ENCODE measurements around the gene IDH2. TPM values are rescaled to one million over a fixed set of nuclear protein-coding genes. Genes with fewer than 3 reads are reported as not detected.

Gene IDH2
- total and polyA plus RNA-seq, 2 of the 13 experiments (the other 11 are each of a cell fraction or from before 2014, with no cell fraction given): 121 to 145 TPM

DNA sequence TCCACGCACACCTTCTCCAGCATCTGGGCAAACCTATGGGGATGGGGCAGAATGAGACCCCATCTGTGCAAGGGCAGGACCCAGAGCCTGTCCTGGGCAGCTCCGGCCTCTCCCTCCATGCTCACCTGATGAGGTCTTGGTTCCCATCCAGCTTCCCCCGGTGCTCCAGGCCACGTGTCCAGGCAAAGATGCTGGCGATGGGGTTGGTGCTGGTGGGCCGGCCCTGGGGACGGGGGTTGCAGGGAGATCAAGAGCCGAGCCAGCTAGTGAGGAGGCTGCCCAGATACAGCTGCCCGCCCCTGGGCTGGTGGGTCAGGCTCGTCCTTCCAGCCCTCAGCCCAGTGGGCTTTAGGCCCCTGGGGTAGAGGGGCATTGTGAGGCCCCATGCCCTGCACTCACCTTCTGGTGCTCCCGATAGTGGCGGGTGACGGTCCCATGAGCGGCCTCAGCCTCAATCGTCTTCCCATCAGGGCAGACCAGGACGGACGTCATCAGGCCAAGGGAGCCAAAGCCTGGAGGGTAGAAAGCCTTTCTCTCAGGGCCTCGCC lies 17.3 kb downstream of the IDH2 start:
- no peak overlapping the region for H3K4me2 ChIP-seq (ENCODE audit: low read depth, low read length)
- no TSS peak for BruUV-seq (replicated peaks)
- no peak for DNase-seq (ENCODE audit: low spot score)
- H3K9me3 ChIP-seq (ENCODE audit: low read length): no peaks in the 10 kb centered on the region
- in situ Hi-C loops (cut with HindIII; ENCODE audit: extremely low pct_ligation_motif_present, low pct_unique_long_range_greater_than_20kb): loop anchor here (5.0 to 25.0 kb wide), 2 partner anchors 188 to 348 kb away; no protein-coding TSS in a partner anchor
- WGBS (ENCODE audit: low lambda C conversion rate): 100% methylated on average over 3 of the region's 18 CpGs
- FAIRE-seq: no peak
- TF ChIP-seq ZNF274 (CRISPR knock-in tag; IDR thresholded peaks at IDR 0.05) (no peak), JUND (CRISPR knock-in tag; IDR thresholded peaks at IDR 0.05) (no peak), AGO2 (optimal IDR thresholded peaks at IDR 0.05; ENCODE audit: low read depth, low read length) (peak; percentile 71)
- H3K79me2 ChIP-seq (ENCODE audit: insufficient read depth, low read length): no peaks in the 10 kb centered on the region
- H2AFZ ChIP-seq (ENCODE audit: low read length): no peak overlapping the region
- no peaks in the 10 kb centered on the region for H3K27me3 ChIP-seq (ENCODE audit: control insufficient read depth in 1 of 2, insufficient read depth in 2 of 2, low read length in 2 of 2)
- intact Hi-C loops (cut with micrococcal nuclease; ENCODE audit: unreplicated experiment): no loop called here
- no peak overlapping the region for H3K4me3 ChIP-seq (replicated peaks in 1 of 3; ENCODE audit: insufficient read depth in 1 of 3, low read depth in 2 of 3, low read length in 3 of 3)
- H3K27ac ChIP-seq (ENCODE audit: extremely low read length, insufficient read depth, low read length): no peak overlapping the region
- ChIA-PET POLR2A (no interaction called here), CTCF (ENCODE audit: low intra/inter-chr PET ratio, low total read pairs) (interaction anchor here (4.3 kb wide), 1 partner anchor 186 kb away, joined by 32 read pairs; no protein-coding TSS in a partner anchor)
- no peaks in the 10 kb centered on the region for H4K20me1 ChIP-seq (ENCODE audit: insufficient read depth, low read length)
- peaks cover 6 to 37% of the 10 kb centered on the region in 2 experiments; a peak in 4 of 5 replicates for H3K36me3 ChIP-seq (replicated peaks in 1 of 2; ENCODE audit: control insufficient read depth in 1 of 2, insufficient read depth in 2 of 2, low read length in 2 of 2)
- H3K9ac ChIP-seq (ENCODE audit: insufficient read depth, low read depth, low read length): no peak overlapping the region
- H3K4me1 ChIP-seq (ENCODE audit: insufficient read depth, low read length): no peaks in the 10 kb centered on the region
- no peak for ATAC-seq

GRCh38 chr15:90083954-90084607 lies 18.2 kb downstream of the IDH2 start:
- peak; percentile 68 for TF ChIP-seq AGO2 (optimal IDR thresholded peaks at IDR 0.05; ENCODE audit: low read depth, low read length)
- no peak for TF ChIP-seq KDM3A (CRISPR knock-in tag; IDR thresholded peaks at IDR 0.05; ENCODE audit: low read depth)
- BruUV-seq (replicated peaks): TSS peak; percentile 15
- H3K4me1 ChIP-seq (ENCODE audit: insufficient read depth, low read length): no peaks in the 10 kb centered on the region
- DNase-seq (ENCODE audit: low spot score): no peak
- H3K4me2 ChIP-seq (ENCODE audit: low read depth, low read length): no peak overlapping the region
- peaks cover 8 to 37% of the 10 kb centered on the region in 2 experiments; a peak in 4 of 5 replicates for H3K36me3 ChIP-seq (replicated peaks in 1 of 2; ENCODE audit: control insufficient read depth in 1 of 2, insufficient read depth in 2 of 2, low read length in 2 of 2)
- no peaks in the 10 kb centered on the region for H4K20me1 ChIP-seq (ENCODE audit: insufficient read depth, low read length)
- H3K27me3 ChIP-seq (ENCODE audit: control insufficient read depth in 1 of 2, insufficient read depth in 2 of 2, low read length in 2 of 2): no peaks in the 10 kb centered on the region
- in situ Hi-C loops (cut with HindIII; ENCODE audit: extremely low pct_ligation_motif_present, low pct_unique_long_range_greater_than_20kb): loop anchor here (25.0 kb wide), 1 partner anchor 347 kb away; no protein-coding TSS in a partner anchor
- H3K4me3 ChIP-seq (replicated peaks in 1 of 3; ENCODE audit: insufficient read depth in 1 of 3, low read depth in 2 of 3, low read length in 3 of 3): no peak overlapping the region
- intact Hi-C loops (cut with micrococcal nuclease; ENCODE audit: unreplicated experiment): no loop called here
- 92% methylated on average over 5 of the region's 14 CpGs for WGBS (ENCODE audit: low lambda C conversion rate)
- POLR2A ChIA-PET: no interaction called here
- no peaks in the 10 kb centered on the region for H3K79me2 ChIP-seq (ENCODE audit: insufficient read depth, low read length)
- H3K9me3 ChIP-seq (ENCODE audit: low read length): no peaks in the 10 kb centered on the region
- no peak for ATAC-seq
- H2AFZ ChIP-seq (ENCODE audit: low read length): no peak overlapping the region
- H3K27ac ChIP-seq (ENCODE audit: extremely low read length, insufficient read depth, low read length): no peak overlapping the region
- FAIRE-seq: no peak
- CTCF ChIA-PET (ENCODE audit: low intra/inter-chr PET ratio, low total read pairs): interaction anchor here (4.3 kb wide), 1 partner anchor 186 kb away, joined by 32 read pairs; no protein-coding TSS in a partner anchor
- H3K9ac ChIP-seq (ENCODE audit: insufficient read depth, low read depth, low read length): no peak overlapping the region
